Smooth muscle cell (in vitro differentiated cells): ENCODE results near the gene CADM2. TPM values are rescaled to one million over a fixed set of nuclear protein-coding genes. Genes with fewer than 3 reads are reported as not detected.

ENCODE experiments used
- DNase-seq: peaks from one replicate; lab custom pipeline; 2025; ENCODE audit not compliant: unreplicated experiment; lab: John Stamatoyannopoulos, UW
- H2AFZ ChIP-seq: fragments of 200-600 bp; sonication (generic); 2 replicates; pipeline ENCODE4 v1.6.0; 2016; ENCODE audit warnings: antibody characterized with exemption, low read depth, mild to moderate bottlenecking
- H3F3A ChIP-seq: fragments of 200-600 bp; sonication (generic); 2 replicates; pipeline ENCODE4 v1.6.0; 2017; ENCODE audit warnings: antibody characterized with exemption, low read depth
- H3K27ac ChIP-seq: fragments of 200-600 bp; sonication (generic); 2 replicates; pipeline ENCODE4 v1.5.1; 2016; ENCODE audit warnings: low read depth, mild to moderate bottlenecking
- H3K27me3 ChIP-seq: fragments of 200-600 bp; sonication (generic); 2 replicates; pipeline ENCODE4 v1.6.1; 2016; ENCODE audit warnings: low read depth, mild to moderate bottlenecking
- H3K36me3 ChIP-seq: fragments of 200-600 bp; sonication (generic); 2 replicates; pipeline ENCODE4 v1.5.1; 2016; ENCODE audit warnings: low read depth
- H3K4me1 ChIP-seq: fragments of 200-600 bp; sonication (generic); 2 replicates; pipeline ENCODE4 v1.5.1; 2016; ENCODE audit warnings: low read depth
- H3K4me2 ChIP-seq: fragments of 200-600 bp; sonication (generic); 2 replicates; pipeline ENCODE4 v1.6.0; 2016; ENCODE audit warnings: mild to moderate bottlenecking
- H3K4me3 ChIP-seq: fragments of 200-600 bp; sonication (generic); 2 replicates; pipeline ENCODE4 v1.5.1; 2016; ENCODE audit warnings: mild to moderate bottlenecking
- H3K79me2 ChIP-seq: fragments of 200-600 bp; sonication (generic); 2 replicates; pipeline ENCODE4 v1.6.0; 2016; ENCODE audit warnings: low read depth, mild to moderate bottlenecking
- H3K9ac ChIP-seq: fragments of 200-600 bp; sonication (generic); 2 replicates; pipeline ENCODE4 v1.6.0; 2016; ENCODE audit warnings: low read depth
- H3K9me3 ChIP-seq: fragments of 200-600 bp; sonication (generic); replicated peaks from 2 replicates; pipeline ENCODE4 v1.5.1; 2016; ENCODE audit warnings: low read depth
- H4K20me1 ChIP-seq: fragments of 200-600 bp; sonication (generic); 2 replicates; pipeline ENCODE4 v1.6.0; 2016; ENCODE audit warnings: low read depth
- WGBS: methylation state at CpG from one replicate; pipeline ENCODE4 v1.1.7; 2016; ENCODE audit warnings: low lambda C conversion rate; 5-methylcytosine and 5-hydroxymethylcytosine counted together
- polyA plus RNA-seq: library from polyadenylated mRNA; unstranded; fragments of >200 nt; fragmentation: Nextera tagmentation; extraction: Ambion mirVana; gene quantifications from 2 replicates; pipeline ENCODE4 v1.2.1, GENCODE V29; 2016
- total RNA-seq: library from RNA; depleted of rRNA; stranded (reverse); fragments of >200 nt; gene quantifications from 2 replicates; pipeline ENCODE4 v1.2.3, GENCODE V29; 2014
- TF ChIP-seq, protein P1 (sequence below): fragments of 200-600 bp; sonication (generic); IDR thresholded peaks from 2 replicates; pipeline ENCODE4 v1.5.1; 2017; ENCODE audit warnings: borderline replicate concordance, mild to moderate bottlenecking, antibody characterized with exemption; ENCODE audit not compliant: insufficient read depth, poor library complexity, severe bottlenecking

The CADM2 gene
- total and polyA plus RNA-seq, 2 experiments from 2014 or later: 0.13 TPM; not detected in 1

GRCh38 chr3:85710490-85710889 lies 751.7 kb downstream of the CADM2 start:
- Histone ChIP-seq H3K36me3 (no peaks in the 10 kb centered on the region), H3K27me3 (no peaks in the 10 kb centered on the region), H3K4me1 (no peaks in the 10 kb centered on the region), H3K4me2 (no peak overlapping the region), H3F3A (no peaks in the 10 kb centered on the region), H4K20me1 (no peaks in the 10 kb centered on the region), H3K27ac (no peak overlapping the region), H3K4me3 (no peak overlapping the region), H3K79me2 (no peaks in the 10 kb centered on the region), H2AFZ (no peak overlapping the region), H3K9ac (no peak overlapping the region), H3K9me3 (no peaks in the 10 kb centered on the region)
- DNase-seq: no peak
- TF ChIP-seq, protein P1, sequence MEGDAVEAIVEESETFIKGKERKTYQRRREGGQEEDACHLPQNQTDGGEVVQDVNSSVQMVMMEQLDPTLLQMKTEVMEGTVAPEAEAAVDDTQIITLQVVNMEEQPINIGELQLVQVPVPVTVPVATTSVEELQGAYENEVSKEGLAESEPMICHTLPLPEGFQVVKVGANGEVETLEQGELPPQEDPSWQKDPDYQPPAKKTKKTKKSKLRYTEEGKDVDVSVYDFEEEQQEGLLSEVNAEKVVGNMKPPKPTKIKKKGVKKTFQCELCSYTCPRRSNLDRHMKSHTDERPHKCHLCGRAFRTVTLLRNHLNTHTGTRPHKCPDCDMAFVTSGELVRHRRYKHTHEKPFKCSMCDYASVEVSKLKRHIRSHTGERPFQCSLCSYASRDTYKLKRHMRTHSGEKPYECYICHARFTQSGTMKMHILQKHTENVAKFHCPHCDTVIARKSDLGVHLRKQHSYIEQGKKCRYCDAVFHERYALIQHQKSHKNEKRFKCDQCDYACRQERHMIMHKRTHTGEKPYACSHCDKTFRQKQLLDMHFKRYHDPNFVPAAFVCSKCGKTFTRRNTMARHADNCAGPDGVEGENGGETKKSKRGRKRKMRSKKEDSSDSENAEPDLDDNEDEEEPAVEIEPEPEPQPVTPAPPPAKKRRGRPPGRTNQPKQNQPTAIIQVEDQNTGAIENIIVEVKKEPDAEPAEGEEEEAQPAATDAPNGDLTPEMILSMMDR: no peak
- WGBS: 81% methylated on average over 2 of the region's 2 CpGs

GRCh38 chr3:85721409-85722145 lies 762.8 kb downstream of the CADM2 start:
- Histone ChIP-seq H2AFZ (no peak overlapping the region), H3K9me3 (no peaks in the 10 kb centered on the region), H3F3A (no peaks in the 10 kb centered on the region), H3K4me2 (no peak overlapping the region), H3K27ac (no peak overlapping the region), H3K4me3 (no peak overlapping the region), H3K27me3 (no peaks in the 10 kb centered on the region), H3K4me1 (no peaks in the 10 kb centered on the region), H3K36me3 (no peaks in the 10 kb centered on the region), H3K9ac (no peak overlapping the region), H3K79me2 (no peaks in the 10 kb centered on the region), H4K20me1 (no peaks in the 10 kb centered on the region)
- TF ChIP-seq, protein P1: no peak
- DNase-seq: no peak
- 82% methylated on average over 10 of the region's 10 CpGs for WGBS

DNA sequence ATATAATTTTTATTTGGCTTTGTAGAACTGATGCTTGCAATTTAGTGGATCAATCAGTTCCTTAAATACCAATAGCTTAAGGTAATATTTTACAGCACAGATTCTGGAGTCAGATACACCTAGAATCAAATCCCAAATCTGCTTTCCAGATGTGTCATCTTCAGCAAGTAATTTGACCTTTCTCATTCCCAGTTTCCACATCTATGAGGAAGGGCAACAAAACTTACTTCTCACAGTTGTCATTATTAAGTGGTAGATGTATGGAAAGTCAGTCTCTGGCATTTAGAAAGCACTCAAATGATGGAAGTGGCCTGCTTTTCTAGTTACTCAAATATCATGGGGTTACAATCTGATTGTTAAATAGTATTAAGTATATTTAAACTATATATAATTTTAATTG lies 767.0 kb downstream of the CADM2 start:
- Histone ChIP-seq H3K4me1 (no peaks in the 10 kb centered on the region), H3K36me3 (no peaks in the 10 kb centered on the region), H3K4me3 (no peak overlapping the region), H2AFZ (no peak overlapping the region), H3F3A (no peaks in the 10 kb centered on the region), H3K9ac (no peak overlapping the region), H4K20me1 (no peaks in the 10 kb centered on the region), H3K27ac (no peak overlapping the region), H3K27me3 (no peaks in the 10 kb centered on the region), H3K79me2 (no peaks in the 10 kb centered on the region), H3K4me2 (no peak overlapping the region), H3K9me3 (no peaks in the 10 kb centered on the region)
- DNase-seq: no peak
- TF ChIP-seq, protein P1: no peak

DNA sequence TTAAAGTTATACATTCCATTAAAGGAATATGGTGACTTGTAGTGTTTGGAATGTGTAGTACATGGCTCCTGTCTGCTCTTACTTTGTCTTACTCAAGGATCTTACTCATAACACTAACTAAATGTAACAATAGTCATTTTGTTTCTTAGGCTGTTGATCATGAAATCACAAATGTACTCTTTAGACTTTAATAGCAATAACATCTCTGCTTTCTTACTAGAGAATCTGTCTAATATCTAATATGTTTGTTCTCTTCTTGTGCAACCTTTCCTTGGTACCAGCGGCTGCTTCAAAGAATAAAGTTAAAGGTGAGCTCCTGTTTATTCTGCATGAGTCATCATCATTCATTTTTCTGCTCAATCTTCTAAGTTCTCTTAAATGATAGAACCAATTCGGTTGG lies 767.5 kb downstream of the CADM2 start:
- Histone ChIP-seq H3K9ac (no peak overlapping the region), H3K4me1 (no peaks in the 10 kb centered on the region), H3F3A (no peaks in the 10 kb centered on the region), H3K4me2 (no peak overlapping the region), H3K79me2 (no peaks in the 10 kb centered on the region), H3K27me3 (no peaks in the 10 kb centered on the region), H3K9me3 (no peaks in the 10 kb centered on the region), H2AFZ (no peak overlapping the region), H4K20me1 (no peaks in the 10 kb centered on the region), H3K36me3 (no peaks in the 10 kb centered on the region), H3K27ac (no peak overlapping the region), H3K4me3 (no peak overlapping the region)
- no peak for DNase-seq
- 80% methylated on average over 2 of the region's 2 CpGs for WGBS
- TF ChIP-seq, protein P1: no peak
